IPS DF 19.7 (cell line): ENCODE data around the gene RAC2.

Experiments
- DNase-seq: peaks from one replicate; pipeline ENCODE4 v3.0.0-alpha.2; 2013; ENCODE audit warnings: low read depth, low spot score

RAC2 gene

DNA sequence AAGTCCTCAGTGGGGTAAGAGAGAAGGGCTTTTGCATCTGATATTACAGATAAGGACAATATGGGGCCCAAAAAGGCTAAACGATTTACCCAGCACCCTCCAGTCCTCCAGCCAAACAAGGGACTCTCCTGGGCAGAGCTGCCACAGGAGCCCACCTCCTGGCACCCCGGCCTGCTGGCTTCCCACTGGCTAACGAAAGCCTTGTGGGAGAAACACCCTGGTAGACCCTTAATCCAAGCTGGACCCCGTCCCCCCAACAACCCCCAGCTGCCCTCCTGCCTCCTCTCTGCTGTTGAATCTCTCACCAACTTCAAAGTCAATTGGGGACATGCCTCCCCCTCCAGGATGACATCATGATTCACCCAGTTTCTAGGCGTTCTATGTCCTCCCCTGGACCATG lies 66.8 kb downstream of the RAC2 start:
- DNase-seq = no peak

DNA sequence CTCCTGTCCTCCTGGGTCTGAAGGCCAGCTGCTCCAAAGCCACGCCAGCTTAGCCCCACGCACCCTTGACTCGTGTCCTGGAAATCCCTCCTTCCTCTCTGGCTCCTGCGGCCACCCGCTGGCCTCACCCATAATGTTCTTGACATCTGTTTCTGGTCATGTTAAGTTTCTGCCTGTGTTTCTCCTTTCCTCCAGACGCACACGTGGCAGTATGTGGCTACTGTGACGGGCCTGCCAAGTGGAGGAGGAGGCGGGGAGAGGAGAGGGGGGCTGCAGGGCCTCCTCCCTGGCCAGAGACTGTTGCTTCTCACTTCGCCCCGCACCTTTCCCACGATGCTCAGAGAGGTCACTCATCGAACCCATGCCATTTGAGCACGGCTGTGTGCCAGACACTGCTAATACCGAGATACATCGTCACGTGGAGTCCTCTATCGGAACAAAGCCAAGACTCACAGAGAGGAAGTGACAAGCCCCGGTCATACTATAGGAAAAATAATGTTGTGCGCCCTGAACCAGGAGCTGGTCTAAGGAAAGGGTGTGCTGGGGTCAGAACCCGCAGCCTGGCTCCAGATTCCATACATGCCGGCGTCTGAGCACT lies 67.5 kb downstream of the RAC2 start:
- DNase-seq = no peak

DNA sequence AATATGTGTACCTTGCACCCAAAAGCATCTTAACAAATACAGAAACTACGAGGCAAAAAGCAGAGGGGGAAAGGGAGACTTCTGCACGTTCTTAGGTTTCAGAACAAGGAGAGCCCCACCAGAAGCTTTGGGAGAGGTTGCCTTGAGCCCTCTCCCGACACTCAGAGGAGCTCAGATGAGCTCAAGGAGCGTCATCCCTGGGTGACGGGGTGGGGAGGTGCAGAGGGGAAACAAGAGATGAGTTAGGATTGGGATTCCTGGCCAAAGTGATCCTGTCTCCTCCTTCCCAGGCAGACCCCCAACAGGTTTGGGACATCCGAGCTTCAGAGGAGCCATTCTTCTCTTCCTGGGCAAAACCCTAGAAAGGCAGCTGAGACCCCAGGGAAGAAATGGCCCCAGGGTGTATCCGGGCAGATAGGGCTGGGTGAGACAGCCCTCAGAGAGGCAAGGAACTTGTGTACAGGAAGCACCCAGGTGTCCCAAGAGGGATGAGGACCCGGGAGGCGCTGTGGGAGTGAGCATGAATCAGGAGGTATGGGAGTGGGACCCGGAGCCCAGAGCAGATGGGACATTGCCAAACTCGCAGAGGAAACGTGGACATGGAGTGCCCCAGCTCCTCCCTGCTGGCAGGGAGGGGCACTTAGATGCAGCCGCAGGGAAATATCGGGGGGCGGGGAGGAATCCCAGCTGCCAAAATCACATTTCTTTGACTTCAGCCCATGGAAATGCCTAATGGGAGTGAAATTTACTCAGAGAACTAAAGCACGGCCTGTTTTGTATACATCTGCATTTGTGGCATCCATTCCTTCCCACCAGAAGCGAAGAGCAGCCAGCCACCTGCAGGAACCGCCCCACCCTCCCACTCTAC lies 68.4 kb downstream of the RAC2 start:
- DNase-seq = no peak
